LNCAP (cell line): ENCODE measurements around the gene PREX1.

Source experiments
- CTCF ChIP-seq: fragments of 450-650 bp; IDR thresholded peaks from 2 replicates; pipeline ENCODE4 v1.5.1; 2017; ENCODE audit warnings: mild to moderate bottlenecking

The PREX1 gene

GRCh38 chr20:48679599-48679998 is 148.2 kb downstream of the PREX1 start:
- no peak for TF ChIP-seq CTCF

DNA sequence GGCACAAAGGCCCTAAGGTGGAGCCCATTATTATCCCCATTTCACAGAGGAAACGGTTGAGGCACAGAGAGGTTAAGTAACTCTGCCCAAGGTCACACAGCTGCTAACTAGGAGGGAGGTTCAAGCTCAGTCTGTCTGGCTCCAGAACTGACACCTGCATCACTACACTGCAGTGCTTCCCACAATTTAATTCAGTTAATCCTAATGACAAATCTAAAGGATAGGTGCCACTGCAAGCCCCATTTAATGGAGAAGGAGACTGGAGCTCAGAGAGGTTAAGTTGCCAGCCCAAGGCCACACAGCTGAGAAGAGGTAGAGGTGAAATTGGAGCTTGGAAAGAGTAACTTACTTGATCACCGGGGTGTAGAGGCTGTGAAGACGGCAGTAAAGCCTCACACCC is 148.8 kb downstream of the PREX1 start:
- TF ChIP-seq CTCF, result no peak

DNA sequence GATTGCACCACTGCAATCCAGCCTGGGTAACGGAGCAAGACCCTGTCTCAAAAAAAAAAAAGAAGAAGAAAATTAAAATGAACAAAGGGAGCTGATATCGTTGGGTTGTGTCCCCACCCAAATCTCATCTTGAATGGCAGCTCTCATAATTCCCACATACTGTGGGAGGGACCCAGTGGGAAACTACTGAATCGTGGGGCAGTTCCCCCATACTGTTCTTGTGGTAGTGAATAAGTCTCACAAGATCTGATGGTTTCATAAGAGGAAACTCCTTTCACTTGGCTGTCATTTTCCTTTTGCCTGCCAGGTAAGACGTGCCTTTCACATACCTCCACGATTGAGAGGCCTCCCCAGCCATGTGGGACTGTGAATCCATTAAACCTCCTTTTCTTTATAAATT is 149.4 kb downstream of the PREX1 start:
- no peak for TF ChIP-seq CTCF

DNA sequence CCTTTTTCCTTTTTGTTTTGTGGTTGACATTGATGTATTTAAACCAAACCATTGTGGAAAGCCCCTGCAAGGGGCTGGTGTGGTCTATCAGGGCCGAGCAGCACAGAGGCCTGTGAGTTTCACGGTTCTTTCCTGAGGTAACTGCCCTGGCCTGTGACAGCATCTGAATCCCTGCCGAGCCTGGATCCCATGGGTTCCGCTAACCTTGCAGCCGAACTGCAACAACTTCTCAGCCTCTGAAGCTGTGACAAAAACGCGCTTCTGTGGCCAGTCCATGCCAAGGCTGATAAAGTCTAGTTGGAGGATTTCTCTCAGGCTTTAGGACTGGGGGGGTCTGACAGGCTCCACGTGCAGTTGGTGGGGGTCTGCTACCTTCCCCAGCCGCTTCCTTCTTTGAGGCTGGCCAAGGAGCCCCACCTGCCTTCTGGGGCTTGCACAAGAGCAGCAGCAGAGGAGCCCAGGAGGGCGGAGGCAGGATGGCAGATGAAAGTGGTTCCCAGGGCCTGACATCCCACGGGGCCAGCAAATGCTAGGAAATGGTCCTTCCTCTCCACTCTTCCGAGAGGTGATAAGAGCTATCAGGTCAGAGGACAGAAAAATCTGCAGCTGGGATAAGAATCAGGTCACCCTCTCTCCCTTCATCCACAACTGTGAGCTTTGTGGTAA is 150.9 kb downstream of the PREX1 start:
- TF ChIP-seq CTCF, result no peak

GRCh38 chr20:48676125-48676524 is 151.7 kb downstream of the PREX1 start:
- no peak for TF ChIP-seq CTCF

- no peak for TF ChIP-seq CTCF
Observed at GRCh38 chr20:48674461-48674860, 153.3 kb downstream of the PREX1 start.

DNA sequence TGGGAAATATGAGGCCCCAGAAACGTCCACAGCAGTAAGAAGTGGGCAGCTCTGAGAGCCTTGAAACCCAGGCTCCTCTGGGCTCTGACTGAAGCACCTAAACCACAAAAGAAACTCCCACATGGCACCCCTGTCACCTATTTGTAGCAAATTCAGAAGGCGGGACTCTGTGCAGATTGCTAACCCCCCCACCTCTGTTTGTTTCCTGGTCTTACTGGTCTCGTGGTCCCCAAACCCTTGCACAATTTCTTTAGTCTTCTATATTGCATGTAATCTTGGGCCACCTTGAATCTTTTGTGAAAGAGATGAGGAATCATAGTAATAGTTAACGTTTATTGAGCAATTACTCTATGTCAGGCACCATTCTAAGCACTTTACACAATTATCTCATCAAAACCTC is 154.3 kb downstream of the PREX1 start:
- no peak for TF ChIP-seq CTCF

DNA sequence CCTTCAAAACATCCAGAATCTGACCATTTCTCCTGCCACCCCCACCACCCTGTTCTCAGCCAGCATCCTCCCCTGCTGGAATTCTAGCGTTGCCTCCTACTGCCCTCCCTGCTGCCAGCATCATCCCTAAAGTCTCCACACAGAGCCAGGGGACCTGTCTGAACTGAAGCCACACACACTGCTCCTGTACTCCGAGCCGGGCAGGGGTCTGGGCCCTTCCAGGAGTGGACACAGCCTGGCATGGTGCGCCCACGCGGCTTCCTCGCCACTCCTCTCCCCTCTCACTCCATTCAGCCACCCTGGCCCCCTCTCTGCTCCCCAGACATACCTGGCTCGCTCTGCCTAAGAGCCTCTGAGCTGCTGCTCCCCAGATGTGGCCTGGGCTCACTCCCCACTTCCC is 155.5 kb downstream of the PREX1 start:
- no peak for TF ChIP-seq CTCF
